Pancreas (tissue), 10 donors: Measurements from ENCODE around the gene MAGOHB. TPM values are rescaled to one million over a fixed set of nuclear protein-coding genes. Genes with fewer than 3 reads are reported as not detected.
A peak's percentile ranks its signal among the peaks of the same experiment; 100 is the strongest.
"Not testable (repeated sequence)": the region's sequence is repeated elsewhere in the genome, so short reads cannot be mapped to it uniquely, and the experiment has no call there.

Source experiments
- ATAC-seq, 4 donors: fragments of 200-7000 bp; cut with Tn5 transposase; one replicate each; pipeline versions ENCODE4 v1.8.0 to v1.9.1; 2020; ENCODE audit warnings: mild to moderate bottlenecking in 4 of 4, moderate library complexity in 4 of 4
- DNase-seq, 6 donors: peaks; one replicate each; pipeline ENCODE4 v3.0.0-alpha.2; 2020
- FAIRE-seq: peaks from 2 replicates; lab custom pipeline; 2012; peaks lifted over from hg19 to GRCh38; lab: Jason Lieb, UNC
- H3K27ac ChIP-seq, 4 donors: fragments of 200-600 bp; sonication (generic); 1 replicate in 3 of 4; 2 replicates in 1 of 4; pipeline versions ENCODE4 v1.5.0 to v1.8.0; 2020
- H3K27me3 ChIP-seq, 4 donors: fragments of 200-600 bp; one replicate each; pipeline ENCODE4 v1.8.0; 2021
- H3K36me3 ChIP-seq, 3 donors: fragments of 200-600 bp; sonication (generic) in 1 of 3; one replicate each; pipeline versions ENCODE4 v1.5.0 to v1.8.0; 2020 to 2021
- H3K4me1 ChIP-seq, 3 donors: fragments of 200-600 bp; one replicate each; pipeline ENCODE4 v1.8.0; 2021
- H3K4me3 ChIP-seq, 4 donors: fragments of 200-600 bp; sonication (generic) in 2 of 4; one replicate each; pipeline versions ENCODE4 v1.5.0 to v1.8.0; 2020 to 2021
- H3K9me3 ChIP-seq, 4 donors: fragments of 200-600 bp; one replicate each; pipeline ENCODE4 v1.8.0; 2021
- CTCF ChIP-seq, 4 donors: fragments of 200-600 bp; sonication (generic) in 3 of 4; IDR thresholded peaks; one replicate each; pipeline versions ENCODE4 v1.5.0 to v1.8.0; 2021; ENCODE audit warnings: antibody characterized with exemption in 4 of 4
- WGBS, 2 donors: extraction: QIAGEN DNeasy Blood & Tissue Kit; methylation state at CpG; one replicate each; pipeline ENCODE4 v1.1.7; 2013; 5-methylcytosine and 5-hydroxymethylcytosine counted together
- intact Hi-C, 3 donors: fragments of 100-400 bp; cut with DNase I; formaldehyde crosslinking; loops; one replicate each; pipeline versions ENCODE4 v1.11.1 to v1.14.2; 2022
- polyA plus RNA-seq, 2 donors: library from polyadenylated mRNA; stranded (reverse); fragments of 200-250 nt; gene quantifications; one replicate each; pipeline ENCODE4 v1.2.3, GENCODE V29; 2013
- total RNA-seq, 6 donors: library from RNA; stranded (reverse); fragmentation: NEBNext Ultra II Directional in 4 of 6; extraction: Animal tissue kit (Norgen Biotek cat#: 25700) in 4 of 6; gene quantifications; one replicate each; pipeline versions ENCODE4 v1.2.1 to v1.2.4, GENCODE V29; 2021 to 2023
- donor health status: healthy with polysubstance abuse.
- donor health status: DM: no; HTN: no; CAD: no; lungs with moderate emphysema.
- donor health status: DM: no; HTN: no; CAD: no.
- donor health status: control.
- donor health status: control.
- donor health status: Bipolar disorder and iron deficiency.
- donor health status: DM: yes; HTN: yes; CAD: no.
- donor health status: DM: no; HTN: no; CAD: no.
- donor health status: DM: no; HTN: no; CAD: no.
- donor health status: DM: yes; HTN: yes; CAD: no.

Gene MAGOHB
- total RNA-seq (10 to 100 TPM in 2 of 6 donors, 1 to 10 TPM in 4; 5.4 to 11.4 (median 8.6) TPM), polyA plus RNA-seq (10 to 100 TPM; 13.7 to 18.6 TPM)

GRCh38 chr12:10613349-10614055 is at the start of gene MAGOHB:
Gene MAGOHB, minus strand, starts transcription at chr12:10613609. Its CDS starts 77 bp downstream, at chr12:10613532.
- H3K4me1 ChIP-seq, result peaks cover 0 to 11% (median 0%) of the 10 kb centered on the region in 3 donors
- peaks cover 0 to 2% (median 0%) of the 10 kb centered on the region in 3 donors for H3K36me3 ChIP-seq
- intact Hi-C loops, result no loop called here
- ATAC-seq (peak; percentile 96 to 99 (median 99)), DNase-seq (peak; percentile 92 to 99 (median 96)), FAIRE-seq (peak; percentile 92)
- H3K4me3 ChIP-seq, result peak within 1 kb of the TSS; percentile 60 to 83 (median 68)
- H3K9me3 ChIP-seq, result no peaks in the 10 kb centered on the region
- no peaks in the 10 kb centered on the region for H3K27me3 ChIP-seq
- WGBS, 2 donors, result 0% methylated on average over 45 of the region's 45 CpGs
- H3K27ac ChIP-seq, result peak within 1 kb of the TSS; percentile 77 to 89 (median 82)
- no peak for TF ChIP-seq CTCF (IDR thresholded peaks at IDR 0.05)

GRCh38 chr12:10661338-10661737 is 47.9 kb upstream of the MAGOHB start:
- intact Hi-C loops, result no loop called here
- Histone ChIP-seq H3K4me3 (no peak overlapping the region), H3K27me3 (no peaks in the 10 kb centered on the region), H3K9me3 (no peaks in the 10 kb centered on the region), H3K4me1 (no peaks in the 10 kb centered on the region), H3K36me3 (no peaks in the 10 kb centered on the region), H3K27ac (no peak overlapping the region)
- DNase-seq (no peak), ATAC-seq (peak in 2 of 4 donors; percentile 34 to 38), FAIRE-seq (peak; percentile 84)
- WGBS, 2 donors, result 35 to 40% methylated on average over 3 of the region's 3 CpGs
- no peak for TF ChIP-seq CTCF (IDR thresholded peaks at IDR 0.05)

GRCh38 chr12:10654003-10654402 is 40.6 kb upstream of the MAGOHB start:
- DNase-seq, result no peak
- no peak for TF ChIP-seq CTCF (IDR thresholded peaks at IDR 0.05)
- Histone ChIP-seq H3K36me3 (no peaks in the 10 kb centered on the region), H3K4me1 (no peaks in the 10 kb centered on the region), H3K27me3 (no peaks in the 10 kb centered on the region), H3K4me3 (no peak overlapping the region), H3K27ac (no peak overlapping the region), H3K9me3 (no peaks in the 10 kb centered on the region)
- FAIRE-seq, result no peak
- intact Hi-C loops, result no loop called here
- no peak for ATAC-seq

GRCh38 chr12:10652192-10652591 is 38.8 kb upstream of the MAGOHB start:
- Histone ChIP-seq H3K36me3 (no peaks in the 10 kb centered on the region), H3K9me3 (no peaks in the 10 kb centered on the region), H3K4me3 (no peak overlapping the region), H3K4me1 (no peaks in the 10 kb centered on the region), H3K27me3 (no peaks in the 10 kb centered on the region), H3K27ac (no peak overlapping the region)
- FAIRE-seq (no peak), ATAC-seq (no peak), DNase-seq (no peak)
- intact Hi-C loops, result no loop called here
- WGBS, 2 donors, result 55 to 62% methylated on average over 3 of the region's 3 CpGs
- no peak for TF ChIP-seq CTCF (IDR thresholded peaks at IDR 0.05)

GRCh38 chr12:10646576-10646975 is 33.2 kb upstream of the MAGOHB start:
- H3K27me3 ChIP-seq, intact Hi-C loops, H3K4me1 ChIP-seq, DNase-seq, FAIRE-seq, H3K36me3 ChIP-seq, H3K27ac ChIP-seq, H3K9me3 ChIP-seq, ATAC-seq, H3K4me3 ChIP-seq: not testable (repeated sequence)
